Naive thymus-derived CD8-positive, alpha-beta T cell (primary cell): Measurements from ENCODE around the gene CPB2. TPM values are rescaled to one million over a fixed set of nuclear protein-coding genes. Genes with fewer than 3 reads are reported as not detected.

Experiments used
- polyA plus RNA-seq, 3 donors: library from polyadenylated mRNA; unstranded; fragments of 300-500 nt; fragmentation: Illumina TruSeq; gene quantifications; one replicate each; pipeline ENCODE4 v1.2.3, GENCODE V29; 2021
- total RNA-seq, 8 experiments: library from RNA in 2 of 8; stranded (reverse) in 2 of 8; gene quantifications; one replicate each; pipeline ENCODE4 v1.2.3 and lab custom pipeline; 2021 to 2026

CPB2 gene
- total and polyA plus RNA-seq, 5 experiments from 2014 or later, result 0.12 TPM; not detected in 4

Other genes starting within 250 kb of the CPB2 start
- gene ZC3H13, start 52.3 kb downstream of the CPB2 start, total RNA-seq, result 10 to 100 TPM; 56.2 to 70.8 TPM
- 10 to 100 TPM; 21.2 to 48.4 (median 35.9) TPM for gene ZC3H13, start 52.3 kb downstream of the CPB2 start, polyA plus RNA-seq
- 100 to 1,000 TPM; 391 to 409 TPM for gene LCP1, start 77.1 kb upstream of the CPB2 start, total RNA-seq
- gene LCP1, start 77.1 kb upstream of the CPB2 start, polyA plus RNA-seq, result 1,000 to 10,000 TPM in 1 of 3 donors, 100 to 1,000 TPM in 2; 834 to 1,034 (median 852) TPM
- under 1 TPM; 0.52 to 0.62 TPM for gene LRRC63, start 106.9 kb upstream of the CPB2 start, total RNA-seq
- under 1 TPM in 2 of 3 donors, not detected in 1; 0.22 to 0.23 TPM for gene LRRC63, start 106.9 kb upstream of the CPB2 start, polyA plus RNA-seq